H1 (cell line): ENCODE data around the gene TLL1.

Experiments used
- GABPA ChIP-seq: IDR thresholded peaks from 2 replicates; pipeline ENCODE4 v1.6.1; 2011; ENCODE audit warnings: mild to moderate bottlenecking, low read length, moderate library complexity, borderline replicate concordance; ENCODE audit not compliant: insufficient read depth
- POLR2AphosphoS5 ChIP-seq: IDR thresholded peaks from 2 replicates; pipeline ENCODE4 v1.6.1; 2011; ENCODE audit warnings: low read depth, low read length
- TF ChIP-seq, protein P1 (sequence below), 3 experiments: IDR thresholded peaks; 1 replicate in 2 of 3; 2 replicates in 1 of 3; pipeline versions ENCODE4 v1.5.1 to v1.6.1; 2011; ENCODE audit warnings: low read length in 3 of 3, mild to moderate bottlenecking in 3 of 3, inconsistent platforms in 2 of 3, low read depth in 1 of 3, moderate library complexity in 1 of 3; ENCODE audit not compliant: insufficient read depth in 1 of 3; ENCODE audit errors: control extremely low read depth in 1 of 3
- TF ChIP-seq, protein P2 (sequence below): IDR thresholded peaks from 2 replicates; pipeline ENCODE4 v1.6.1; 2011; ENCODE audit warnings: low read depth, mild to moderate bottlenecking, low read length; ENCODE audit not compliant: insufficient read depth

- TF ChIP-seq, protein P1, sequence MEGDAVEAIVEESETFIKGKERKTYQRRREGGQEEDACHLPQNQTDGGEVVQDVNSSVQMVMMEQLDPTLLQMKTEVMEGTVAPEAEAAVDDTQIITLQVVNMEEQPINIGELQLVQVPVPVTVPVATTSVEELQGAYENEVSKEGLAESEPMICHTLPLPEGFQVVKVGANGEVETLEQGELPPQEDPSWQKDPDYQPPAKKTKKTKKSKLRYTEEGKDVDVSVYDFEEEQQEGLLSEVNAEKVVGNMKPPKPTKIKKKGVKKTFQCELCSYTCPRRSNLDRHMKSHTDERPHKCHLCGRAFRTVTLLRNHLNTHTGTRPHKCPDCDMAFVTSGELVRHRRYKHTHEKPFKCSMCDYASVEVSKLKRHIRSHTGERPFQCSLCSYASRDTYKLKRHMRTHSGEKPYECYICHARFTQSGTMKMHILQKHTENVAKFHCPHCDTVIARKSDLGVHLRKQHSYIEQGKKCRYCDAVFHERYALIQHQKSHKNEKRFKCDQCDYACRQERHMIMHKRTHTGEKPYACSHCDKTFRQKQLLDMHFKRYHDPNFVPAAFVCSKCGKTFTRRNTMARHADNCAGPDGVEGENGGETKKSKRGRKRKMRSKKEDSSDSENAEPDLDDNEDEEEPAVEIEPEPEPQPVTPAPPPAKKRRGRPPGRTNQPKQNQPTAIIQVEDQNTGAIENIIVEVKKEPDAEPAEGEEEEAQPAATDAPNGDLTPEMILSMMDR (IDR thresholded peaks at IDR 0.05; ENCODE audit: control extremely low read depth in 1 of 3, insufficient read depth in 1 of 3, low read depth in 1 of 3, low read length in 3 of 3) = no peak
- TF ChIP-seq, protein P2, sequence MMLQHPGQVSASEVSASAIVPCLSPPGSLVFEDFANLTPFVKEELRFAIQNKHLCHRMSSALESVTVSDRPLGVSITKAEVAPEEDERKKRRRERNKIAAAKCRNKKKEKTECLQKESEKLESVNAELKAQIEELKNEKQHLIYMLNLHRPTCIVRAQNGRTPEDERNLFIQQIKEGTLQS = no peak
- no peak for TF ChIP-seq POLR2AphosphoS5
- no peak for TF ChIP-seq GABPA
Observed at GRCh38 chr4:165842684-165843083, 30.4 kb upstream of the TLL1 start.
